ENCODE results near the gene REV1. TPM values are rescaled to one million over a fixed set of nuclear protein-coding genes. Genes with fewer than 3 reads are reported as not detected.

REV1 gene
- total RNA-seq, 1 experiment from 2014 or later, result 38.6 TPM

DNA sequence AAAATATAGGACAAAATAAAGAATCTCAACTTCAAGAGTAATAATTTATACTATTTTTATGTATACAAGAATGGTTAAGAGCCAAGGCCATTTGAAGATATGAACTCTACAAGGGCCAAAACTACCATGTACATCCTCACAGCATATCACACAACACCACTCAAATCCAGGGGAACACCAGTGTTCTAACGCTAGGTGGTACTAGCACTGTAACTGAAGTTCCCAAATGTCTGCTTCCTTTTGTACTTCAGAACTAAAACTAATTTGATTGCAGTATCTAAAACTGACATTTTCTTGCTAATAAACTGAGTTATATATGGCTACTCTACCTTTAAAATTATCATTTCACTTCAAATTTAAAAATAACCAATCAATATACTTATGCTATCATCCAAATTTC, 47.0 kb downstream of the REV1 start:
- Mint-ChIP-seq H3K27me3 (ENCODE audit: insufficient read depth, unreplicated experiment) (no peaks in the 10 kb centered on the region), H3K27ac (ENCODE audit: low read depth, unreplicated experiment) (no peak overlapping the region), H3K4me1 (ENCODE audit: insufficient read depth, unreplicated experiment) (peaks cover 6% of the 10 kb centered on the region), H3K9me3 (ENCODE audit: unreplicated experiment) (no peaks in the 10 kb centered on the region), H3K4me3 (ENCODE audit: unreplicated experiment) (no peak overlapping the region), H3K36me3 (ENCODE audit: insufficient read depth, unreplicated experiment) (peaks cover 42% of the 10 kb centered on the region)
- intact Hi-C loops (cut with micrococcal nuclease), result loop anchor here (1.0 kb wide), 1 partner anchor 47 kb away; the partner anchor contains the start of gene REV1
- peak; percentile 32 for DNase-seq (ENCODE audit: unreplicated experiment)
- ChIA-PET CTCF (interaction anchor here (0.6 to 1.5 kb wide), 4 partner anchors 10 to 1039 kb away, joined by 3 to 7 read pairs (median 4); no protein-coding TSS in a partner anchor), POLR2A (interaction anchor here (1.1 to 1.2 kb wide), 2 partner anchors 10 to 29 kb away, joined by 3 to 4 read pairs; no protein-coding TSS in a partner anchor)
- TF ChIP-seq CTCF (IDR thresholded peaks at IDR 0.05; ENCODE audit: unreplicated experiment), result no peak
- no TSS peak for BruUV-seq (replicated peaks)

GRCh38 chr2:99439971-99440505, 49.8 kb downstream of the REV1 start:
- BruUV-seq (replicated peaks), result no TSS peak
- ChIA-PET POLR2A (interaction anchor here (0.9 to 1.2 kb wide), 3 partner anchors 12 to 260 kb away, joined by 3 read pairs; no protein-coding TSS in a partner anchor), CTCF (interaction anchor here (0.7 to 1.7 kb wide), 6 partner anchors 10 to 87 kb away, joined by 3 to 5 read pairs (median 4); no protein-coding TSS in a partner anchor)
- peaks cover 6% of the 10 kb centered on the region for H3K4me1 Mint-ChIP-seq (ENCODE audit: insufficient read depth, unreplicated experiment)
- no peak overlapping the region for H3K27ac Mint-ChIP-seq (ENCODE audit: low read depth, unreplicated experiment)
- no peak overlapping the region for H3K4me3 Mint-ChIP-seq (ENCODE audit: unreplicated experiment)
- peaks cover 46% of the 10 kb centered on the region for H3K36me3 Mint-ChIP-seq (ENCODE audit: insufficient read depth, unreplicated experiment)
- TF ChIP-seq CTCF (IDR thresholded peaks at IDR 0.05; ENCODE audit: unreplicated experiment), result no peak
- H3K27me3 Mint-ChIP-seq (ENCODE audit: insufficient read depth, unreplicated experiment), result no peaks in the 10 kb centered on the region
- intact Hi-C loops (cut with micrococcal nuclease), result no loop called here
- no peaks in the 10 kb centered on the region for H3K9me3 Mint-ChIP-seq (ENCODE audit: unreplicated experiment)
- no peak for DNase-seq (ENCODE audit: unreplicated experiment)

GRCh38 chr2:99436874-99437273, 52.9 kb downstream of the REV1 start:
- no peak overlapping the region for H3K4me3 Mint-ChIP-seq (ENCODE audit: unreplicated experiment)
- intact Hi-C loops (cut with micrococcal nuclease), result no loop called here
- H3K36me3 Mint-ChIP-seq (ENCODE audit: insufficient read depth, unreplicated experiment), result peaks cover 36% of the 10 kb centered on the region
- ChIA-PET CTCF (interaction anchor here (0.7 to 1.3 kb wide), 2 partner anchors 9 to 825 kb away, joined by 4 to 6 read pairs; no protein-coding TSS in a partner anchor), POLR2A (interaction anchor here (0.6 to 1.0 kb wide), 2 partner anchors 18 to 45 kb away, joined by 3 read pairs; no protein-coding TSS in a partner anchor)
- no peaks in the 10 kb centered on the region for H3K4me1 Mint-ChIP-seq (ENCODE audit: insufficient read depth, unreplicated experiment)
- BruUV-seq (replicated peaks), result no TSS peak
- H3K27me3 Mint-ChIP-seq (ENCODE audit: insufficient read depth, unreplicated experiment), result no peaks in the 10 kb centered on the region
- DNase-seq (ENCODE audit: unreplicated experiment), result no peak
- H3K27ac Mint-ChIP-seq (ENCODE audit: low read depth, unreplicated experiment), result no peak overlapping the region
- H3K9me3 Mint-ChIP-seq (ENCODE audit: unreplicated experiment), result no peaks in the 10 kb centered on the region
- no peak for TF ChIP-seq CTCF (IDR thresholded peaks at IDR 0.05; ENCODE audit: unreplicated experiment)

GRCh38 chr2:99433340-99433739, 56.5 kb downstream of the REV1 start:
- no peak for DNase-seq (ENCODE audit: unreplicated experiment)
- Mint-ChIP-seq H3K4me1 (ENCODE audit: insufficient read depth, unreplicated experiment) (peaks cover 6% of the 10 kb centered on the region), H3K4me3 (ENCODE audit: unreplicated experiment) (no peak overlapping the region), H3K9me3 (ENCODE audit: unreplicated experiment) (no peaks in the 10 kb centered on the region), H3K36me3 (ENCODE audit: insufficient read depth, unreplicated experiment) (peaks cover 34% of the 10 kb centered on the region), H3K27me3 (ENCODE audit: insufficient read depth, unreplicated experiment) (no peaks in the 10 kb centered on the region), H3K27ac (ENCODE audit: low read depth, unreplicated experiment) (peak overlapping the region; percentile 59)
- intact Hi-C loops (cut with micrococcal nuclease), result no loop called here
- POLR2A ChIA-PET, result interaction anchor here (1.2 kb wide), 1 partner anchor 9 kb away, joined by 4 read pairs; no protein-coding TSS in a partner anchor
- BruUV-seq (replicated peaks), result no TSS peak
- TF ChIP-seq CTCF (IDR thresholded peaks at IDR 0.05; ENCODE audit: unreplicated experiment), result no peak
- CTCF ChIA-PET, result interaction anchor here (1.2 kb wide), 1 partner anchor 9 kb away, joined by 7 read pairs; no protein-coding TSS in a partner anchor
